22Rv1 (cell line): Measurements from ENCODE around the gene CD302.

Experiments used
- H3K27ac ChIP-seq: fragments of 450-650 bp; 2 replicates; pipeline ENCODE4 v1.5.1; 2017
- ZFX ChIP-seq: fragments of 450-650 bp; IDR thresholded peaks from 2 replicates; pipeline ENCODE4 v1.6.1; 2017; ENCODE audit warnings: antibody characterized with exemption, borderline replicate concordance
- TF ChIP-seq, protein P1 (sequence below): fragments of 450-650 bp; IDR thresholded peaks from 2 replicates; pipeline ENCODE4 v1.5.1; 2017; ENCODE audit warnings: mild to moderate bottlenecking

Gene CD302

DNA sequence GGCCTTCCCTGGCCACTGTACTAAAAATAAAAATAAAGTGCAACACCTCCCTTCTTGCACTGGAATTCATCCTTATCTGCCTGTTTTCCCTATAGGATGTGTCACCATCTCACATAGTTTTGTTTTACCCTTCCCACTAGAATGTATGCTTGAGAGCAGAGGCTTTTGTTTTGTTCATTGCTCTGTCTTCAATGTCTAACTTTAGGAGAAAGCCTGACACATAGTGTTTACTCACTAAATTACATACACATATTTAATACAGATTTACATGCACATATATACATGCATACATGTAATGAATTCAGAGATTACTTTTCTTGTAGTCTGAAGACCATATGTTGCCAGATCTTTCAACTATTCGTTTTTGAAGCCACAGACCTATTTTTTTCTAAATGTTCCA, 23.0 kb downstream of the CD302 start:
- TF ChIP-seq, protein P1, sequence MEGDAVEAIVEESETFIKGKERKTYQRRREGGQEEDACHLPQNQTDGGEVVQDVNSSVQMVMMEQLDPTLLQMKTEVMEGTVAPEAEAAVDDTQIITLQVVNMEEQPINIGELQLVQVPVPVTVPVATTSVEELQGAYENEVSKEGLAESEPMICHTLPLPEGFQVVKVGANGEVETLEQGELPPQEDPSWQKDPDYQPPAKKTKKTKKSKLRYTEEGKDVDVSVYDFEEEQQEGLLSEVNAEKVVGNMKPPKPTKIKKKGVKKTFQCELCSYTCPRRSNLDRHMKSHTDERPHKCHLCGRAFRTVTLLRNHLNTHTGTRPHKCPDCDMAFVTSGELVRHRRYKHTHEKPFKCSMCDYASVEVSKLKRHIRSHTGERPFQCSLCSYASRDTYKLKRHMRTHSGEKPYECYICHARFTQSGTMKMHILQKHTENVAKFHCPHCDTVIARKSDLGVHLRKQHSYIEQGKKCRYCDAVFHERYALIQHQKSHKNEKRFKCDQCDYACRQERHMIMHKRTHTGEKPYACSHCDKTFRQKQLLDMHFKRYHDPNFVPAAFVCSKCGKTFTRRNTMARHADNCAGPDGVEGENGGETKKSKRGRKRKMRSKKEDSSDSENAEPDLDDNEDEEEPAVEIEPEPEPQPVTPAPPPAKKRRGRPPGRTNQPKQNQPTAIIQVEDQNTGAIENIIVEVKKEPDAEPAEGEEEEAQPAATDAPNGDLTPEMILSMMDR = no peak
- TF ChIP-seq ZFX = no peak

DNA sequence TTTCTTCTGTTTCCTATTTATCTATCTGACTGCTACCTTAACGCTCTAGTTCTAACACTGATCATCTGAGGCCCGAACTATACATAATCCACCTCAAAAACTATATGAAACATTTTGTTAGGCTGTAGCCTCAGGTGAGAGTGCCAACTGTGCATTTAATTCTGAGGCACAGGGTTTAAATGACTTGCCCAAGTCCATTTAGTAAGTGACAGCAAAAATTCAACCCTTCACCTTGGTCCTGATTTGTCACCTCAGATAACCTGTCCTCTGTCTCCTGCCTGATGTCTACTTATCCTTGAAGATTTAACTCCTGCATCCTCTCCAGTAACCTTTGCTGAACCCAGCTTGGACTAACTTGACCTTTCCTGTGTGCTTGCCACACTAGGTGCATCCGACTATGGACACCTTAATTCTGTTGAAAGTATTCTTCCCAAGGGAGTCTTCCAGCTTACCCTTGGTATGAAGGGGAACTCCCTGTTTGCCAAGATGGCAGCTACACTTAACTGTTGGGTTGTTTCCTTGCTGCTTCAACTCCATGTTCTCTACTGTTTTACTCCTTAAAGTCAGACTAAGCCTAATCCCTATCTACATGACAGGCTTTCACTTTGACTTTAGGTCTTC, 23.5 kb downstream of the CD302 start:
- H3K27ac ChIP-seq = no peak overlapping the region
- TF ChIP-seq ZFX = no peak
- TF ChIP-seq, protein P1 = no peak

More for the DNA sequence above, 23.0 kb downstream of the CD302 start:
- no peak overlapping the region for H3K27ac ChIP-seq

DNA sequence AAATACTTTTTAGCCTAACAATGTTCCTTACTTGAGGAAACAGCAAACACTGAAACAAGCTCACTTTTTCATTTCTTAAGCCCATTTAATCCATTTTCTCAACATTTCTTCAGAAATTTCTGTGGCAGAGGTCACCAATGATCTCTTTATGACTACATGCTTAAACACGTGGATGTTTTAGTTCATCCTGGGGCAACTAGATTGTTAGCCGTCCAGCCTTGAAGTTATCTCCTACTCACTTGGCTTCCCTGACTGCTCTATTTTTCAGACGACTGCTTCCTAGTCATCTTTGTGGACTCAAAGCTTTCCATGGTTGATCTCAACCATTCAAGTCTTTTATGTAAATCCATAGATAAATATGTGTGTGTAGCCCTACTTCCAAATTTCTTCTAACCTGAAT, 24.1 kb downstream of the CD302 start:
- TF ChIP-seq ZFX = no peak
- TF ChIP-seq, protein P1 = no peak
- no peak overlapping the region for H3K27ac ChIP-seq

DNA sequence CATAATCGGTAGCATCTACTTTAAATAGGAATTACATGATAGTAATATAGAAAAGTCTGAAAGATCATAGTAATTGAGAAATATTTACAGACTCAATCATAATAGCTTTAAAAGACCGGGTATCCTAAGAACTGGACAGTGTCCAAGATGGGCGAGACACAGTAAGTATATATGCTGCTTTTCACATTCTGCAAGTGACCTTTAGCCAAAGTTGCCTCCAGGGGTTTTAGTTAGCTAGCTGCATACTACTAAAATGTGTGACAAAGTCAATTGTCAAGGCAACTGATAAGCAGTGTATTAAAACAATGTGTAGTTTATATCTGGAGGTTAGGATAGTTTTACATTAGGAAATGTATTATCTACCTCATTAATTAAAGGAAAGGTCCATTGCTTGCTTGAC, 24.6 kb downstream of the CD302 start:
- no peak overlapping the region for H3K27ac ChIP-seq
- no peak for TF ChIP-seq ZFX

DNA sequence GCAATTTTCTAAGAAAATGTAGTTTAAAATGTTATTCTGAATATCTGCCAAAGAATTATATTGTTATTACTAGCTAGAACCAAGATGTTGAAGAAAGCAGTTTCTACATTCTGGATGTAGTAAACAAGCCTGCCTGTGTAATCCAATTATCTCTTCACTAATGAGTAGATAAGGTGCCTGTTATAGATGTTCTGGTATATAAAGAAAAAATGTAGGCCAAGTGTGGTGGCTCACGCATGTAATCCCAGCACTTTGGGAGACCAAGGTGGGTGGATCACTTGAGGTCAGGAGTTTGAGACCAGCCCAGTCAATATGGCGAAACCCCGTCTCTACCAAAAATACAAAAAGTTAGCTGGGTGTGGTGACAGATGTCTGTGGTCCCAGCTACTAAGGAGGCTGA, 28.9 kb downstream of the CD302 start:
- no peak overlapping the region for H3K27ac ChIP-seq
- TF ChIP-seq, protein P1 = no peak
- TF ChIP-seq ZFX = no peak

DNA sequence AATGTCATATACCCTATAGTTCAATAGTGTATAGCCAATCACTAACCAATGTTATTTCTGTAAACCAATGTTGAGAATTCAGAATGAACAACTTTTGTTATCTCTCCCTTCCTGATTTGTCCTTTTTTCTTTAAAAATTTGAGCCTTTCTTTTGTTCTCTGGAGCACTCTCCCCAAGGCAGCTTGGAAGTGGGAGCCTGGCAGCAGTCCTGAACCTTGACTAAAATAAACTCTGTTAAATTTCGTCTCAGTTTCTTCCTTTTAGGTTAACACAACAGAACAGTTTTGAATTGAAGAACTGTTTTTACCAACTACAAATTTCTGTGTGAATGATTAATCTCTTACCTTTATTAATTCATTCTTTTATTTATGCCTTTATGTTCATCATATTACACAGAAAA, 35.9 kb downstream of the CD302 start:
- H3K27ac ChIP-seq = no peak overlapping the region
- TF ChIP-seq, protein P1 = no peak
- no peak for TF ChIP-seq ZFX

DNA sequence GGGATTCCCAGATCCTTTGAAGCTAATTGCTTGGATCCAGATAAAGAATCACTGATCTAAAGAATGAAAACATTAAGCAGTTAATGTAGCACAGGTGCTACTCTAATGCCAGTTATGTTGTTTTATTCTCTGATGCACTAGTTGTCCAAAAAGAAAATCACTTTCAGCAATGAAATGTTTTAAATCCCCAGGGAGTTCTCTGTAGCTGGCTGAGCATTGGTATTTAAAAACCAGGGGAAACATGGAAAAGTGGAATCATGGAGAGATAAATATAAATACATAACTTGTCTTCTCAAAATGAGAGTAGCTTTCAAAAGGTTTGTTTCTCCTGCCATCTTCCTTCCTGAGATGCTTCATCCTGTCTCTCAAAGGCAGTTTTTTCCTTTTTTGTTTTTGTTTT, 37.7 kb downstream of the CD302 start:
- no peak overlapping the region for H3K27ac ChIP-seq
- TF ChIP-seq ZFX = no peak

DNA sequence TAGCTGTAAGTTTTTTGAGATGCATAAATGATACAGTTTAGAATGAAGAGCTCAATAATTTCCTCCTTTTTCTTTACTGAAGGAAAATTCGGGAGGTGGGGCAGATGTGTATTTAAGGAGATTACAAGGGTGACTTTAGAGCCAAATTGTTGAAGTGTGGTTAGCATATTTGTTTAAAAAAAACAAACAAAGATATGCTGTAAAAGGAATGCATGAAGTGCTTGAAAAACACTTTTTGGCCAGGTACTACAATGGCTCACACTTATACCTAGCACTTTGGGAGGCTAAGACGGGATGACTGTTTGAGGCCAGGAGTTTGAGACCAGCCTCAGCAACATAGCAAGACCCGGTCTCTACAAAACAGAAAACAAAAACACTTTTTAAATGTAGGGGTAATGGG, 38.4 kb downstream of the CD302 start:
- no peak overlapping the region for H3K27ac ChIP-seq
- no peak for TF ChIP-seq ZFX
- TF ChIP-seq, protein P1 = no peak
